GM23248 (cell line): ENCODE data around the gene IL17C. TPM values are rescaled to one million over a fixed set of nuclear protein-coding genes. Genes with fewer than 3 reads are reported as not detected.

ENCODE experiments used
- DNase-seq: peaks from one replicate; pipeline ENCODE4 v3.0.0-alpha.2; 2015
- H2AFZ ChIP-seq: fragments of 200-600 bp; sonication (generic); 2 replicates; pipeline ENCODE4 v1.6.1; 2016; ENCODE audit warnings: antibody characterized with exemption
- H3F3A ChIP-seq: fragments of 200-600 bp; sonication (generic); 2 replicates; pipeline ENCODE4 v1.6.1; 2016; ENCODE audit warnings: mild to moderate bottlenecking, antibody characterized with exemption, mixed run types; ENCODE audit not compliant: insufficient read depth
- H3K27ac ChIP-seq: fragments of 200-600 bp; sonication (generic); 2 replicates; pipeline ENCODE4 v1.5.1; 2016; ENCODE audit warnings: mild to moderate bottlenecking
- H3K27me3 ChIP-seq: fragments of 200-600 bp; sonication (generic); replicated peaks from 2 replicates; pipeline ENCODE4 v1.6.1; 2016; ENCODE audit warnings: mild to moderate bottlenecking; ENCODE audit not compliant: insufficient read depth
- H3K36me3 ChIP-seq: fragments of 200-600 bp; sonication (generic); 2 replicates; pipeline ENCODE4 v1.6.1; 2016; ENCODE audit warnings: low read depth, mild to moderate bottlenecking
- H3K4me1 ChIP-seq: fragments of 200-600 bp; sonication (generic); 2 replicates; pipeline ENCODE4 v1.6.1; 2016; ENCODE audit warnings: mild to moderate bottlenecking; ENCODE audit not compliant: insufficient read depth
- H3K4me2 ChIP-seq: fragments of 200-600 bp; sonication (generic); one replicate; pipeline ENCODE4 v1.6.1; 2016; ENCODE audit warnings: mild to moderate bottlenecking; ENCODE audit not compliant: unreplicated experiment
- H3K4me3 ChIP-seq: fragments of 200-600 bp; sonication (generic); 2 replicates; pipeline ENCODE4 v1.5.1; 2016; ENCODE audit warnings: mild to moderate bottlenecking
- H3K79me2 ChIP-seq: fragments of 200-600 bp; sonication (generic); 2 replicates; pipeline ENCODE4 v1.6.1; 2016; ENCODE audit warnings: mild to moderate bottlenecking; ENCODE audit not compliant: insufficient read depth
- H3K9ac ChIP-seq: fragments of 200-600 bp; sonication (generic); 2 replicates; pipeline ENCODE4 v1.6.1; 2016; ENCODE audit warnings: mild to moderate bottlenecking
- H3K9me2 ChIP-seq: fragments of 200-600 bp; sonication (generic); 2 replicates; pipeline ENCODE4 v1.6.1; 2016; ENCODE audit warnings: mixed run types, mild to moderate bottlenecking, moderate library complexity; ENCODE audit not compliant: insufficient read depth
- H3K9me3 ChIP-seq: fragments of 200-600 bp; sonication (generic); one replicate; pipeline ENCODE4 v1.6.1; 2017; ENCODE audit warnings: low read depth
- H4K20me1 ChIP-seq: fragments of 200-600 bp; sonication (generic); 2 replicates; pipeline ENCODE4 v1.6.0; 2016; ENCODE audit not compliant: insufficient read depth
- EZH2 ChIP-seq: fragments of 200-600 bp; sonication (generic); IDR thresholded peaks from 2 replicates; pipeline ENCODE4 v1.6.1; 2018; ENCODE audit warnings: antibody characterized with exemption, mild to moderate bottlenecking; ENCODE audit not compliant: insufficient read depth, poor library complexity, severe bottlenecking
- EZH2phosphoT487 ChIP-seq: fragments of 200-600 bp; sonication (generic); IDR thresholded peaks from 2 replicates; pipeline ENCODE4 v1.6.1; 2018; ENCODE audit warnings: antibody characterized with exemption, moderate library complexity, mild to moderate bottlenecking, low read depth; ENCODE audit not compliant: insufficient read depth
- WGBS, 2 experiments: methylation state at CpG; one replicate each; pipeline ENCODE4 v1.1.6; 2015 to 2017; ENCODE audit warnings: low lambda C conversion rate in 2 of 2, low coverage in 1 of 2; ENCODE audit errors: missing lambda C conversion rate in 2 of 2; 5-methylcytosine and 5-hydroxymethylcytosine counted together
- in situ Hi-C: fragments of 300-500 bp; cut with MboI; formaldehyde crosslinking; loops from 2 replicates; pipeline ENCODE4 v1.15.0; 2020
- polyA plus RNA-seq: library from polyadenylated mRNA; unstranded; fragments of >200 nt; fragmentation: Nextera tagmentation; extraction: Ambion mirVana; gene quantifications from 2 replicates; pipeline ENCODE4 v1.2.1, GENCODE V29; 2016
- total RNA-seq: library from RNA; depleted of rRNA; stranded (reverse); fragments of >200 nt; shearing (Covaris generic); gene quantifications from 2 replicates; pipeline ENCODE4 v1.2.3, GENCODE V29; 2014

The IL17C gene
- total and polyA plus RNA-seq, 2 experiments from 2014 or later = not detected

GRCh38 chr16:88610080-88610479 is 28.3 kb upstream of the IL17C start:
- Histone ChIP-seq H3K27ac (no peak overlapping the region), H3K4me2 (no peak overlapping the region), H3K79me2 (0 out of 2 replicates have a peak, but pooled peaks cover 8% of the 10 kb centered on the region), H2AFZ (no peak overlapping the region), H3K4me3 (no peak overlapping the region), H3K9ac (no peak overlapping the region), H3F3A (no peaks in the 10 kb centered on the region; the same call in 1 of the 2 replicates), H3K4me1 (no peaks in the 10 kb centered on the region), H3K27me3 (no peaks in the 10 kb centered on the region), H4K20me1 (no peaks in the 10 kb centered on the region), H3K36me3 (peaks cover 9% of the 10 kb centered on the region; the same call in 1 of the 2 replicates), H3K9me3 (no peaks in the 10 kb centered on the region), H3K9me2 (no peaks in the 10 kb centered on the region)
- in situ Hi-C loops = no loop called here
- no peak for DNase-seq
- 73 to 78% methylated on average over 6 of the region's 6 CpGs for WGBS, 2 experiments
- TF ChIP-seq EZH2phosphoT487 (no peak), EZH2 (no peak)

- no peaks in the 10 kb centered on the region for H4K20me1 ChIP-seq
Measured at GRCh38 chr16:88610909-88611812, 27.2 kb upstream of the IL17C start.

GRCh38 chr16:88613293-88613692 is 25.1 kb upstream of the IL17C start:
- no peak for DNase-seq
- Histone ChIP-seq H3K4me3 (no peak overlapping the region), H3K9me3 (no peaks in the 10 kb centered on the region), H3K36me3 (peaks cover 9% of the 10 kb centered on the region; the same call in 1 of the 2 replicates), H3K4me1 (no peaks in the 10 kb centered on the region), H3K9ac (no peak overlapping the region), H3K79me2 (0 out of 2 replicates have a peak, but pooled peaks cover 14% of the 10 kb centered on the region), H3K27me3 (no peaks in the 10 kb centered on the region), H3K9me2 (no peaks in the 10 kb centered on the region), H3K4me2 (no peak overlapping the region), H3F3A (no peaks in the 10 kb centered on the region; the same call in 1 of the 2 replicates), H4K20me1 (no peaks in the 10 kb centered on the region), H2AFZ (no peak overlapping the region), H3K27ac (no peak overlapping the region)
- 93 to 95% methylated on average over 10 of the region's 10 CpGs for WGBS, 2 experiments
- in situ Hi-C loops = no loop called here
- no peak for TF ChIP-seq EZH2phosphoT487
- no peak for TF ChIP-seq EZH2

More at GRCh38 chr16:88610909-88611812, 27.2 kb upstream of the IL17C start:
- Histone ChIP-seq H3K27me3 (no peaks in the 10 kb centered on the region), H3K9me2 (no peaks in the 10 kb centered on the region), H3K4me3 (no peak overlapping the region), H3K4me2 (no peak overlapping the region), H3K79me2 (0 out of 2 replicates have a peak, but pooled peaks cover 11% of the 10 kb centered on the region), H2AFZ (no peak overlapping the region), H3K4me1 (no peaks in the 10 kb centered on the region), H3K27ac (no peak overlapping the region), H3K9me3 (no peaks in the 10 kb centered on the region), H3K9ac (no peak overlapping the region), H3F3A (no peaks in the 10 kb centered on the region; the same call in 1 of the 2 replicates), H3K36me3 (peaks cover 9% of the 10 kb centered on the region; the same call in 1 of the 2 replicates)
- no peak for DNase-seq
- in situ Hi-C loops = no loop called here
- 90 to 95% methylated on average over 39 to 49 of the region's 49 CpGs for WGBS, 2 experiments
- TF ChIP-seq EZH2 = no peak
- TF ChIP-seq EZH2phosphoT487 = no peak

GRCh38 chr16:88613911-88614817 is 24.2 kb upstream of the IL17C start:
- H3K79me2 ChIP-seq = 0 out of 2 replicates have a peak, but pooled peaks cover 21% of the 10 kb centered on the region
- no peak overlapping the region for H2AFZ ChIP-seq
- TF ChIP-seq EZH2 = no peak
- TF ChIP-seq EZH2phosphoT487 = no peak
- in situ Hi-C loops = no loop called here
- peaks cover 3% of the 10 kb centered on the region; the same call in 1 of the 2 replicates for H3K36me3 ChIP-seq
- no peaks in the 10 kb centered on the region for H3K9me3 ChIP-seq
- H3K4me1 ChIP-seq = no peaks in the 10 kb centered on the region
- H3K9ac ChIP-seq = no peak overlapping the region
- H3K27me3 ChIP-seq = no peaks in the 10 kb centered on the region
- peak; percentile 16 for DNase-seq
- WGBS, 2 experiments = 83 to 86% methylated on average over 19 of the region's 19 CpGs
- no peak overlapping the region for H3K27ac ChIP-seq
- H3K4me3 ChIP-seq = no peak overlapping the region
- H3F3A ChIP-seq = no peaks in the 10 kb centered on the region; the same call in 1 of the 2 replicates
- H4K20me1 ChIP-seq = no peaks in the 10 kb centered on the region
- H3K9me2 ChIP-seq = no peaks in the 10 kb centered on the region
- H3K4me2 ChIP-seq = no peak overlapping the region
